A549 treated with DMSO at 1 μM for 4 hours (cell line): Measurements from ENCODE around the gene PPP1R2C. TPM values are rescaled to one million over a fixed set of nuclear protein-coding genes. Genes with fewer than 3 reads are reported as not detected.

ENCODE experiments used
- total RNA-seq: library from RNA; stranded (reverse); fragments of 200-300 nt; extraction: Qiagen RNA extraction; gene quantifications from 5 replicates; pipeline ENCODE4 v1.2.3, GENCODE V29; 2022; ENCODE audit warnings: low read depth

Gene PPP1R2C
- not detected in 5 replicates for total RNA-seq

GRCh38 chrX:42778096-42778495 is at the start of gene PPP1R2C:
PPP1R2C (minus strand) TSS chrX:42778163; CDS start chrX:42778079, 84 bp downstream.

